Measurements from ENCODE around the gene ENTPD6.
"Not testable (repeated sequence)": the region's sequence is repeated elsewhere in the genome, so short reads cannot be mapped to it uniquely, and the experiment has no call there.

Gene ENTPD6

GRCh38 chr20:25227317-25227831 is 31.9 kb downstream of the ENTPD6 start:
- Histone ChIP-seq H3K4me1 (ENCODE audit: control insufficient read depth in 1 of 2, insufficient read depth in 2 of 2, low read length in 2 of 2) (peaks cover 12 to 24% of the 10 kb centered on the region in 2 donors), H3K27me3 (ENCODE audit: low read depth, low read length) (no peaks in the 10 kb centered on the region), H3K9me3 (ENCODE audit: control insufficient read depth in 1 of 2, low read length in 2 of 2) (no peaks in the 10 kb centered on the region), H3K4me3 (ENCODE audit: low read depth in 1 of 2, low read length in 2 of 2) (no peak overlapping the region), H3K27ac (ENCODE audit: low read length) (peak overlapping the region; percentile 79), H3K36me3 (ENCODE audit: control insufficient read depth in 1 of 2, insufficient read depth in 2 of 2, low read length in 2 of 2) (peaks cover 4 to 17% of the 10 kb centered on the region in 2 donors)

DNA sequence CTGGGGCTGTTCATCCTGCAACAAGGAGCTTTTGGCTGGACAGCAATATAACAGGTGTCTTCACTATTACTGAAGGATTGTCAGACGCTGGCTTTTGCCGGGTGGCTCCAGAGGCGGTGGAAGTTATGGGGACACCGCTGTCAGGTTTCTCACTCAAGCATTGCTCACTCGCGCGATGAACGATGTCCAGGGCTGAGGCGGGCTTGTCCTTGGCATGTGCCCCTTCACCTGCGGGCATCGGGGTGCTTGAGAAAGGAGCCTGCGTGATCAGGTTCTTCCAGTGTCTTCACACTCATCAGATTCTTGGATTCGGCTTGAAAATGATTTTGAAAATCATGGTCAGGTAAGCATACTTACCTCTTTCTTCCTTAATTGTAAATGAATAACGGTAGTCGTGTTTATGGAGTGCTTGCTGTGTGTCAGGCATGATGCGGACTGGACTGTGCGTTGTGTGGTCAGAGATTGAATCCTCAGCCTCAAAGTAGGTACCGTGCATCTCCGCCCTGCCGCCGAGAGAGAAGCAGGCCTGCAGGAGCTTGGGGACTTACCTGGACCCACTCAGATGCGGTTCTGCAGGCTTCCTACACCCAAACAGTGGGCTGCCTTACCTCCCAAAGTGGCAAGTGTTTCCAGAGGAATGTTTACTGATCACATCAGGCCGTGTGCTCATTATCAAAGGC is 34.1 kb downstream of the ENTPD6 start:
- Histone ChIP-seq H3K36me3 (ENCODE audit: control insufficient read depth in 1 of 2, insufficient read depth in 2 of 2, low read length in 2 of 2) (peaks cover 2 to 11% of the 10 kb centered on the region in 2 donors), H3K27me3 (ENCODE audit: low read depth, low read length) (no peaks in the 10 kb centered on the region), H3K4me1 (ENCODE audit: control insufficient read depth in 1 of 2, insufficient read depth in 2 of 2, low read length in 2 of 2) (peaks cover 12 to 28% of the 10 kb centered on the region in 2 donors), H3K9me3 (ENCODE audit: control insufficient read depth in 1 of 2, low read length in 2 of 2) (no peaks in the 10 kb centered on the region), H3K27ac (ENCODE audit: low read length) (peak overlapping the region; percentile 47), H3K4me3 (ENCODE audit: low read depth in 1 of 2, low read length in 2 of 2) (no peak overlapping the region)

DNA sequence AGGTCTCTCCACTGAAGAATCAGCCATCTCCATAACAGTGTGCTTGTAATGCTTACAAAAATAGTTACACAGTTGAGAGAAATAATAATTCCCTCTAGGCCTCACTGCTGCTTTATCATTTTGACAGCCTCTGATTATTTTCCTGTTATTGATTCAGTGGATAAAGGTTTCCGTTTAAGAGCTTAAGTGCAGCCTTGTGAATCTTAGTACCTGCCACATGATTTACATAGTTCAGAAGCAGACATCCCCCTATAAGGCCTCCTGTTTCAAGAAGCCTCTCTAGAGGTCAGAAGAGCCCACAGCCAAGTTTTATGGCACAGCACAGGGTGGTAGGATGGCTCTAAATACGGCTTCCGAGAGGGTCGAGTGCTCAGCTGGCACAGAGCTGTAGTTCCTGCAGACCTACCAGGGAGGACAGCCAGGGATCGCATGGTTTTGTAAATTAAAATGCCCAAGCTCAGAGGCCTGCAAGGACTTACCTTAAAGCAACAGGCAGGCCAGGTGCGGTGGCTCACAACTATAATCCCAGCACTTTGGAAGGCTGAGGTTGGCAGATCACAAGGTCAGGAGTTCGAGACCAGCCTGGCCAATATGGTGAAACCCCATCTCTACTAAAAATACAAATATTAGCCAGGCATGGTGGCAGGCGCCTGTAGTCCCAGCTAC is 34.8 kb downstream of the ENTPD6 start:
- Histone ChIP-seq H3K4me3 (ENCODE audit: low read depth in 1 of 2, low read length in 2 of 2) (no peak overlapping the region), H3K36me3 (ENCODE audit: control insufficient read depth in 1 of 2, insufficient read depth in 2 of 2, low read length in 2 of 2) (peaks cover 0 to 6% of the 10 kb centered on the region in 2 donors), H3K27me3 (ENCODE audit: low read depth, low read length) (no peaks in the 10 kb centered on the region), H3K4me1 (ENCODE audit: control insufficient read depth in 1 of 2, insufficient read depth in 2 of 2, low read length in 2 of 2) (peaks cover 12 to 28% of the 10 kb centered on the region in 2 donors), H3K9me3 (ENCODE audit: control insufficient read depth in 1 of 2, low read length in 2 of 2) (no peaks in the 10 kb centered on the region), H3K27ac (ENCODE audit: low read length) (peak overlapping the region; percentile 47)

GRCh38 chr20:25233016-25233772 is 37.7 kb downstream of the ENTPD6 start:
- H3K4me1 ChIP-seq (ENCODE audit: control insufficient read depth in 1 of 2, insufficient read depth in 2 of 2, low read length in 2 of 2), result peaks cover 6 to 13% of the 10 kb centered on the region in 2 donors
- peak overlapping the region; percentile 16 for H3K27ac ChIP-seq (ENCODE audit: low read length)

GRCh38 chr20:25234009-25234849 is 38.7 kb downstream of the ENTPD6 start:
- peaks cover 10 to 19% of the 10 kb centered on the region in 2 donors for H3K4me1 ChIP-seq (ENCODE audit: control insufficient read depth in 1 of 2, insufficient read depth in 2 of 2, low read length in 2 of 2)
- H3K36me3 ChIP-seq (ENCODE audit: control insufficient read depth in 1 of 2, insufficient read depth in 2 of 2, low read length in 2 of 2); H3K4me3 ChIP-seq (ENCODE audit: low read depth in 1 of 2, low read length in 2 of 2); H3K27me3 ChIP-seq (ENCODE audit: low read depth, low read length); H3K27ac ChIP-seq (ENCODE audit: low read length); H3K9me3 ChIP-seq (ENCODE audit: control insufficient read depth in 1 of 2, low read length in 2 of 2): not testable (repeated sequence)

More at GRCh38 chr20:25233016-25233772, 37.7 kb downstream of the ENTPD6 start:
- Histone ChIP-seq H3K36me3 (ENCODE audit: control insufficient read depth in 1 of 2, insufficient read depth in 2 of 2, low read length in 2 of 2) (no peaks in the 10 kb centered on the region), H3K4me3 (ENCODE audit: low read depth in 1 of 2, low read length in 2 of 2) (no peak overlapping the region), H3K9me3 (ENCODE audit: control insufficient read depth in 1 of 2, low read length in 2 of 2) (no peaks in the 10 kb centered on the region), H3K27me3 (ENCODE audit: low read depth, low read length) (no peaks in the 10 kb centered on the region)

DNA sequence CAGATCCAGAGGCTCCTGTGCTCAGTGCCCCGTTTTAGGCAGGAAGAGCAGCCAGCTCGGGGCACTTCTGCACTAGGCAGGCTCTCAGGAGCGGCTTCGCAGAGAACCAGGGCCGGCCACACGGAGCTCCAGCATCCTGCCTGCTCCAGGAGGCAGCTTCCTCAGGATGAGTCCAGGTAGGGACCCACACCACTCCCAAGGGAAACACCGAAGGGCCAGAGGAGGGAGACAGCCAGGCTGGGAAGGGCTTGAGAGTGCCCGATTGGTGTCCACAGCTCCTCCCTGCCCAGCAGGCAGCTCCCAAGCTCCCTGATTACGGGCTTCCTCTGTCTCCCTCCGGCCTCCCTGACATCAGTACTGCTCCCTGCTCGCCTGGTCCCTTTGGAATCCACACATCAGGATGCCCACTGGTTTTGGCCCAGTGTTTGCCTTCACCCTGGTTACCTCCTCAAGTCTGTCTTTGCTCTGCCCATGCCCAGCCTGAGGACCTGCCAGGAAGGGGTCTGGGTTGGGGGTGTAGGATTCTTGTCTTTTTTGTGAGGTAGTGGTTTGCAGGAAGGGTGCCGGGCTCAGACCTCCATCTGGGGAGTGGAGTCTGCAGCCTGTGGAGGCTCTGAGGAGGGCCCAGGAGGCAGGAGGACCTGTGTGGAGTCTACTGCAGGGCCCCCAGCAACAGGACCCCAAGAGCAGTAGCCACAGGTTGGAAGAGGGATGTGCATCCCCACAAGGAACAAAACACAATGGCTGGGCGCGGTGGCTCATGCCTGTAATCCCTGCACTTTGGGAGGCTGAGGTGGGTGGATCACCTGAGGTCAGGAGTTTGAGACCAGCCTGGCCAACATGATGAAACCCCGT is 41.2 kb downstream of the ENTPD6 start:
- Histone ChIP-seq H3K4me3 (ENCODE audit: low read depth in 1 of 2, low read length in 2 of 2) (no peak overlapping the region), H3K9me3 (ENCODE audit: control insufficient read depth in 1 of 2, low read length in 2 of 2) (no peaks in the 10 kb centered on the region), H3K36me3 (ENCODE audit: control insufficient read depth in 1 of 2, insufficient read depth in 2 of 2, low read length in 2 of 2) (no peaks in the 10 kb centered on the region), H3K27ac (ENCODE audit: low read length) (no peak overlapping the region), H3K4me1 (ENCODE audit: control insufficient read depth in 1 of 2, insufficient read depth in 2 of 2, low read length in 2 of 2) (peaks cover 10% of the 10 kb centered on the region in 2 donors), H3K27me3 (ENCODE audit: low read depth, low read length) (no peaks in the 10 kb centered on the region)

- peak overlapping the region; percentile 26 for H3K27ac ChIP-seq (ENCODE audit: low read length)
- no peaks in the 10 kb centered on the region for H3K36me3 ChIP-seq (ENCODE audit: control insufficient read depth in 1 of 2, insufficient read depth in 2 of 2, low read length in 2 of 2)
- no peaks in the 10 kb centered on the region for H3K9me3 ChIP-seq (ENCODE audit: control insufficient read depth in 1 of 2, low read length in 2 of 2)
- H3K27me3 ChIP-seq (ENCODE audit: low read depth, low read length), result no peaks in the 10 kb centered on the region
- no peak overlapping the region for H3K4me3 ChIP-seq (ENCODE audit: low read depth in 1 of 2, low read length in 2 of 2)
- peaks cover 10% of the 10 kb centered on the region in 2 donors for H3K4me1 ChIP-seq (ENCODE audit: control insufficient read depth in 1 of 2, insufficient read depth in 2 of 2, low read length in 2 of 2)
These were observed 42.3 kb downstream of the ENTPD6 start for GRCh38 chr20:25237610-25238318.

DNA sequence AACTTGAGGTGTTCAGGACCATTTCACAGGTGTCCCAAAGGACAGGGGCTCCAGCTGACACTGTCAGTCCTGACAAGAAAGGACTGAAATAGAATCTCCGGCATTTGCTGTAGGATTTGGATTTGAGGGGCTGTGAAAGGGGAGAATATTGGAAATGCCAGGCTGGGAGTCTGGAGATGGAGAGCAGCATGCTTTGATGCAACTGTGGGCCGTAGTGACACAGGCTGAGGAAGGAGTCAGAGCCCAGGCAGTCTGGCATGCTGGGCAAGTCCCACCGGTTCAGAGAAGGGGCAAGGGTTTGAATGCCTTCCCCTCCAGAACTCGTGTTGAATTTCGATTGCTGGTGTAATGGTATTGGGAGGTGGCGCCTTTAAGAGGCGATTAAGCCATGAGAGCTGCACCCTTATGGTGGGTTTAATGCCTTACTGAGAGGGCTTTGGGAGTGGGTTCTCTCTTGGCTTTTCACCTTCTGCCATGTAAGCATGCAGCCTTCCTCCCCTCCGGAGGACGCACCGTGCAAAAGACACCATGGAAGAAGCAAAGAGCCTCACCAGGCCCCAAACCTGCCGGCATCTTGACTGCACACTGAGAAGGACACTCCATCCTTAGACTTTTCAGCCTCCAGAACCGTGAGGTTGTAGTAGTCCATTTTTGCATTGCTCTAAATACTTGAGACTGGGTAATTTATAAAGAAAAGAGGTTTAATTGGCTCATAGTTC is 43.0 kb downstream of the ENTPD6 start:
- Histone ChIP-seq H3K4me1 (ENCODE audit: control insufficient read depth in 1 of 2, insufficient read depth in 2 of 2, low read length in 2 of 2) (peaks cover 7 to 10% of the 10 kb centered on the region in 2 donors), H3K9me3 (ENCODE audit: control insufficient read depth in 1 of 2, low read length in 2 of 2) (no peaks in the 10 kb centered on the region), H3K4me3 (ENCODE audit: low read depth in 1 of 2, low read length in 2 of 2) (no peak overlapping the region), H3K36me3 (ENCODE audit: control insufficient read depth in 1 of 2, insufficient read depth in 2 of 2, low read length in 2 of 2) (no peaks in the 10 kb centered on the region), H3K27me3 (ENCODE audit: low read depth, low read length) (no peaks in the 10 kb centered on the region), H3K27ac (ENCODE audit: low read length) (peak overlapping the region; percentile 26)
